ENCODE measurements around the gene YTHDC1.

YTHDC1 gene

GRCh38 chr4:68369142-68369805, 19.4 kb upstream of the YTHDC1 start:
- no peak for DNase-seq (ENCODE audit: low spot score)
- TF ChIP-seq CTCF (IDR thresholded peaks at IDR 0.05; ENCODE audit: extremely low read depth, insufficient read depth, missing control alignments) = no peak
- in situ Hi-C loops (cut with MboI; ENCODE audit: low pct_unique_long_range_greater_than_20kb, low sequenced_read_pairs, unreplicated experiment) = no loop called here

- in situ Hi-C loops (cut with MboI; ENCODE audit: low pct_unique_long_range_greater_than_20kb, low sequenced_read_pairs, unreplicated experiment) = no loop called here
- TF ChIP-seq CTCF (IDR thresholded peaks at IDR 0.05; ENCODE audit: extremely low read depth, insufficient read depth, missing control alignments) = no peak
- DNase-seq (ENCODE audit: low spot score) = no peak
Observed at GRCh38 chr4:68368691-68369131, 18.8 kb upstream of the YTHDC1 start.

GRCh38 chr4:68367835-68368234, 17.9 kb upstream of the YTHDC1 start:
- in situ Hi-C loops (cut with MboI; ENCODE audit: low pct_unique_long_range_greater_than_20kb, low sequenced_read_pairs, unreplicated experiment) = no loop called here
- TF ChIP-seq CTCF (IDR thresholded peaks at IDR 0.05; ENCODE audit: extremely low read depth, insufficient read depth, missing control alignments) = no peak
- DNase-seq (ENCODE audit: low spot score) = no peak

- TF ChIP-seq CTCF (IDR thresholded peaks at IDR 0.05; ENCODE audit: extremely low read depth, insufficient read depth, missing control alignments) = no peak
- DNase-seq (ENCODE audit: low spot score) = no peak
- in situ Hi-C loops (cut with MboI; ENCODE audit: low pct_unique_long_range_greater_than_20kb, low sequenced_read_pairs, unreplicated experiment) = no loop called here
Observed at GRCh38 chr4:68366600-68366999, 16.7 kb upstream of the YTHDC1 start.

GRCh38 chr4:68365068-68365467, 15.2 kb upstream of the YTHDC1 start:
- no peak for TF ChIP-seq CTCF (IDR thresholded peaks at IDR 0.05; ENCODE audit: extremely low read depth, insufficient read depth, missing control alignments)
- in situ Hi-C loops (cut with MboI; ENCODE audit: low pct_unique_long_range_greater_than_20kb, low sequenced_read_pairs, unreplicated experiment) = no loop called here
- DNase-seq (ENCODE audit: low spot score) = no peak

- in situ Hi-C loops (cut with MboI; ENCODE audit: low pct_unique_long_range_greater_than_20kb, low sequenced_read_pairs, unreplicated experiment) = no loop called here
- TF ChIP-seq CTCF (IDR thresholded peaks at IDR 0.05; ENCODE audit: extremely low read depth, insufficient read depth, missing control alignments) = no peak
- DNase-seq (ENCODE audit: low spot score) = no peak
Observed at GRCh38 chr4:68361146-68361589, 11.3 kb upstream of the YTHDC1 start.
